ENCODE data around the gene MRPL43. TPM values are rescaled to one million over a fixed set of nuclear protein-coding genes. Genes with fewer than 3 reads are reported as not detected.

Gene MRPL43
- total and polyA plus RNA-seq, 2 donors from 2014 or later: 81.5 to 157 TPM

GRCh38 chr10:100943508-100943907 lies 43.8 kb downstream of the MRPL43 start:
- Histone ChIP-seq H3K9me3 (ENCODE audit: control insufficient read depth in 2 of 3, insufficient read depth in 1 of 3, low read length in 3 of 3) (no peaks in the 10 kb centered on the region), H3K36me3 (ENCODE audit: control insufficient read depth in 2 of 3, insufficient read depth in 3 of 3, low read length in 3 of 3) (peaks cover 17 to 62% (median 24%) of the 10 kb centered on the region in 3 donors), H3K27me3 (ENCODE audit: control insufficient read depth, insufficient read depth, low read length) (no peaks in the 10 kb centered on the region), H3K27ac (ENCODE audit: low read depth in 2 of 2, low read length in 2 of 2) (no peak overlapping the region), H3K4me1 (ENCODE audit: control insufficient read depth in 2 of 3, insufficient read depth in 2 of 3, low read depth in 1 of 3, low read length in 3 of 3) (no peaks in the 10 kb centered on the region), H3K4me3 (ENCODE audit: low read length in 3 of 3) (no peak overlapping the region), H3K9ac (ENCODE audit: low read length in 3 of 3) (no peak overlapping the region)
- TF ChIP-seq, protein P1, sequence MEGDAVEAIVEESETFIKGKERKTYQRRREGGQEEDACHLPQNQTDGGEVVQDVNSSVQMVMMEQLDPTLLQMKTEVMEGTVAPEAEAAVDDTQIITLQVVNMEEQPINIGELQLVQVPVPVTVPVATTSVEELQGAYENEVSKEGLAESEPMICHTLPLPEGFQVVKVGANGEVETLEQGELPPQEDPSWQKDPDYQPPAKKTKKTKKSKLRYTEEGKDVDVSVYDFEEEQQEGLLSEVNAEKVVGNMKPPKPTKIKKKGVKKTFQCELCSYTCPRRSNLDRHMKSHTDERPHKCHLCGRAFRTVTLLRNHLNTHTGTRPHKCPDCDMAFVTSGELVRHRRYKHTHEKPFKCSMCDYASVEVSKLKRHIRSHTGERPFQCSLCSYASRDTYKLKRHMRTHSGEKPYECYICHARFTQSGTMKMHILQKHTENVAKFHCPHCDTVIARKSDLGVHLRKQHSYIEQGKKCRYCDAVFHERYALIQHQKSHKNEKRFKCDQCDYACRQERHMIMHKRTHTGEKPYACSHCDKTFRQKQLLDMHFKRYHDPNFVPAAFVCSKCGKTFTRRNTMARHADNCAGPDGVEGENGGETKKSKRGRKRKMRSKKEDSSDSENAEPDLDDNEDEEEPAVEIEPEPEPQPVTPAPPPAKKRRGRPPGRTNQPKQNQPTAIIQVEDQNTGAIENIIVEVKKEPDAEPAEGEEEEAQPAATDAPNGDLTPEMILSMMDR (IDR thresholded peaks at IDR 0.05; ENCODE audit: borderline replicate concordance, extremely low read depth, insufficient read depth): no peak
- FAIRE-seq: no peak
- intact Hi-C loops (cut with DNase I): no loop called here
- DNase-seq: no peak

DNA sequence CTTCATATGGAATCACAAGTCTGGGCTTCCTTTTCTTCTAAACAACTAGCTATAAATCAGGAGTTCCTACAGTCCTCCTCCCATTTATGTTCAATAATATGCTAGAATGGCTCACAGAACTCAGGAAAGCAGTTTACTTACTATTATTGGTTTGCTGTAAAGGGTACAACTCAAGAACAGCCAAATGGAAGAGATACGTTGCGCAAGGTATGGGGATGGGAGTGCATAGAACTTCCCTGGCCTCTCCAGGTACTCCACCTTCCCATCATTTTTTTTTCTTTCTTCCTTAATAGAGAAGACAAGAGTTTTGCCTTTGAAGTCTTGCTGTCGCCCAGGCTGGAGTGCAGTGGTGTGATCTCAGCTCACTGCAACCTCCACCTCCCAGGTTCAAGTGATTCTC lies 45.1 kb downstream of the MRPL43 start:
- TF ChIP-seq, protein P1 (IDR thresholded peaks at IDR 0.05; ENCODE audit: borderline replicate concordance, extremely low read depth, insufficient read depth): no peak
- Histone ChIP-seq H3K9me3 (ENCODE audit: control insufficient read depth in 2 of 3, insufficient read depth in 1 of 3, low read length in 3 of 3) (no peaks in the 10 kb centered on the region), H3K27ac (ENCODE audit: low read depth in 2 of 2, low read length in 2 of 2) (no peak overlapping the region), H3K36me3 (ENCODE audit: control insufficient read depth in 2 of 3, insufficient read depth in 3 of 3, low read length in 3 of 3) (peaks cover 15 to 64% (median 28%) of the 10 kb centered on the region in 3 donors), H3K9ac (ENCODE audit: low read length in 3 of 3) (no peak overlapping the region), H3K4me3 (ENCODE audit: low read length in 3 of 3) (no peak overlapping the region), H3K4me1 (ENCODE audit: control insufficient read depth in 2 of 3, insufficient read depth in 2 of 3, low read depth in 1 of 3, low read length in 3 of 3) (no peaks in the 10 kb centered on the region), H3K27me3 (ENCODE audit: control insufficient read depth, insufficient read depth, low read length) (no peaks in the 10 kb centered on the region)
- FAIRE-seq (no peak), DNase-seq (no peak)
- intact Hi-C loops (cut with DNase I): no loop called here

DNA sequence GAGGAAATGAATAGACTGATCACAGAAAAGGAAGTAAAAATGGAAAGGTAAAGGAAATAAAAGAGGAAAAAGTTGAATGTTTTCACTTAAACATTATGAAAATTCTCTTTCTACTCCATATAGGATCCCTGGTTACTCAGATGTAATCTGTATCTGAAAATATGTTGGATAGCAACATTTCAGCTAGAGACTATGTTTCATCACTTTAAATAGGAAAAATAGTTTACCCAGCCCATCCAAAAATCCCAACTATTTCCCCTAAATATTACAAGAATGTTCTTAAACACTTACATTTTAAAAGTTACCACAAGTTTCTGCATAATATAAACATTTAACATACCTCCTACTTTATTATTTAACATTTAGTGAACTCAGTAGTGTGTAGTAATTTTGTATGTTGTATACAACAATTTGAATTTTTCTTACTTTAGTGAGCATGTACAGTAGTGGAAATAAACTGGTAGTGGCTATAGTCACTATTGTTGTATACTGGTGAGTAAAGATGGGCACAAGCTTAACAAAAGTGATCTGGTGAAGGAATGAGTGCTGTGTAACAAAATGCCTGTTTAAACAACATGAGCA lies 47.4 kb downstream of the MRPL43 start:
- no peak overlapping the region for H3K27ac ChIP-seq (ENCODE audit: low read depth in 2 of 2, low read length in 2 of 2)
- TF ChIP-seq, protein P1 (IDR thresholded peaks at IDR 0.05; ENCODE audit: borderline replicate concordance, extremely low read depth, insufficient read depth): no peak
- H3K27me3 ChIP-seq (ENCODE audit: control insufficient read depth, insufficient read depth, low read length): no peaks in the 10 kb centered on the region
- H3K9ac ChIP-seq (ENCODE audit: low read length in 3 of 3): no peak overlapping the region
- no peak overlapping the region for H3K4me3 ChIP-seq (ENCODE audit: low read length in 3 of 3)
- DNase-seq: no peak
- intact Hi-C loops (cut with DNase I): no loop called here
- no peaks in the 10 kb centered on the region for H3K9me3 ChIP-seq (ENCODE audit: control insufficient read depth in 2 of 3, insufficient read depth in 1 of 3, low read length in 3 of 3)
- peaks cover 9 to 47% (median 28%) of the 10 kb centered on the region in 3 donors for H3K36me3 ChIP-seq (ENCODE audit: control insufficient read depth in 2 of 3, insufficient read depth in 3 of 3, low read length in 3 of 3)
- no peak for FAIRE-seq
- H3K4me1 ChIP-seq (ENCODE audit: control insufficient read depth in 2 of 3, insufficient read depth in 2 of 3, low read depth in 1 of 3, low read length in 3 of 3): no peaks in the 10 kb centered on the region

Small RNA genes within 50 kb of the gene (microRNA-seq; reads per million reads assigned to microRNA genes)
- not detected for gene MIR608

Other genes starting within 250 kb of the MRPL43 start
- gene PAX2, start 241.9 kb downstream of the MRPL43 start, total RNA-seq: 102 TPM
- 28.3 TPM for gene PAX2, start 241.9 kb downstream of the MRPL43 start, polyA plus RNA-seq (ENCODE audit: insufficient read depth, low read depth, low replicate concordance)
- gene SLF2, start 74.5 kb downstream of the MRPL43 start, total RNA-seq: 29.6 TPM
- 6.7 TPM for gene SLF2, start 74.5 kb downstream of the MRPL43 start, polyA plus RNA-seq (ENCODE audit: insufficient read depth, low read depth, low replicate concordance)
- 6.1 TPM for gene SEMA4G, start 18.0 kb downstream of the MRPL43 start, total RNA-seq
- gene SEMA4G, start 18.0 kb downstream of the MRPL43 start, polyA plus RNA-seq (ENCODE audit: insufficient read depth, low read depth, low replicate concordance): 23.5 TPM
- gene TWNK, start within 50 bp of the MRPL43 start, total RNA-seq: 8.9 TPM
- 3.8 TPM for gene TWNK, start within 50 bp of the MRPL43 start, polyA plus RNA-seq (ENCODE audit: insufficient read depth, low read depth, low replicate concordance)
- gene LZTS2, start 12.3 kb upstream of the MRPL43 start, total RNA-seq: 54.7 TPM
- gene LZTS2, start 12.3 kb upstream of the MRPL43 start, polyA plus RNA-seq (ENCODE audit: insufficient read depth, low read depth, low replicate concordance): 47.3 TPM
- 1.6 TPM for gene PDZD7, start 43.6 kb upstream of the MRPL43 start, total RNA-seq
- gene PDZD7, start 43.6 kb upstream of the MRPL43 start, polyA plus RNA-seq (ENCODE audit: insufficient read depth, low read depth, low replicate concordance): 1.9 TPM
- gene SFXN3, start 43.7 kb upstream of the MRPL43 start, total RNA-seq: 51.6 TPM
- gene SFXN3, start 43.7 kb upstream of the MRPL43 start, polyA plus RNA-seq (ENCODE audit: insufficient read depth, low read depth, low replicate concordance): 23.3 TPM
- gene KAZALD1, start 74.5 kb upstream of the MRPL43 start, total RNA-seq: 9.8 TPM
- 9.7 TPM for gene KAZALD1, start 74.5 kb upstream of the MRPL43 start, polyA plus RNA-seq (ENCODE audit: insufficient read depth, low read depth, low replicate concordance)
- gene TLX1, start 143.8 kb upstream of the MRPL43 start, total RNA-seq: not detected
- not detected for gene TLX1, start 143.8 kb upstream of the MRPL43 start, polyA plus RNA-seq (ENCODE audit: insufficient read depth, low read depth, low replicate concordance)
- not detected for gene LBX1, start 242.0 kb upstream of the MRPL43 start, total RNA-seq
- not detected for gene LBX1, start 242.0 kb upstream of the MRPL43 start, polyA plus RNA-seq (ENCODE audit: insufficient read depth, low read depth, low replicate concordance)